ENCODE results near the gene TMEM134. TPM values are rescaled to one million over a fixed set of nuclear protein-coding genes. Genes with fewer than 3 reads are reported as not detected.

TMEM134 gene
- total RNA-seq, 2 experiments from 2014 or later = 26.8 to 76.9 TPM

- H3K36me3 ChIP-seq (ENCODE audit: insufficient read depth, low read length) = no peaks in the 10 kb centered on the region
- DNase-seq (ENCODE audit: low spot score) = no peak
- peaks cover 50% of the 10 kb centered on the region for H3K4me1 ChIP-seq (ENCODE audit: insufficient read depth, low read length, poor library complexity, severe bottlenecking)
- no TSS peak for BruUV-seq (replicated peaks)
- H3K9me2 ChIP-seq (ENCODE audit: insufficient read depth, low read length) = no peaks in the 10 kb centered on the region
- ChIA-PET CTCF (ENCODE audit: unreplicated experiment) (no interaction called here), POLR2A (interaction anchor here (0.6 to 2.2 kb wide), 4 partner anchors 10 to 63 kb away, joined by 3 to 9 read pairs (median 6); partner anchors contain the start of gene PTPRCAP)
- H4K20me1 ChIP-seq (ENCODE audit: insufficient read depth, low read length) = no peaks in the 10 kb centered on the region
- peak overlapping the region; percentile 31 for H3K4me3 ChIP-seq (ENCODE audit: low read depth, low read length, poor library complexity, severe bottlenecking)
- no peaks in the 10 kb centered on the region for H3K79me2 ChIP-seq (ENCODE audit: insufficient read depth, low read depth, low read length)
- TF ChIP-seq EZH2phosphoT487 (IDR thresholded peaks at IDR 0.05; ENCODE audit: borderline replicate concordance, low read depth, low read length) (no peak), CTCF (conservative IDR thresholded peaks at IDR 0.05; ENCODE audit: low read length) (no peak)
- no peaks in the 10 kb centered on the region for H3K9me3 ChIP-seq (ENCODE audit: low read length)
- no peak overlapping the region for H3K27ac ChIP-seq (ENCODE audit: low read depth, low read length, poor library complexity, severe bottlenecking)
- intact Hi-C loops (cut with micrococcal nuclease; ENCODE audit: unreplicated experiment) = no loop called here
- H2AFZ ChIP-seq (ENCODE audit: low read length) = peak overlapping the region; percentile 6; the same call in 1 of the 2 replicates
- peak overlapping the region; percentile 79 for H3K4me2 ChIP-seq (ENCODE audit: low read length)
Measured at GRCh38 chr11:67418476-67419281, 50.4 kb downstream of the TMEM134 start.

- Histone ChIP-seq H3K9me3 (ENCODE audit: low read length) (no peaks in the 10 kb centered on the region), H3K9me2 (ENCODE audit: insufficient read depth, low read length) (no peaks in the 10 kb centered on the region), H4K20me1 (ENCODE audit: insufficient read depth, low read length) (no peaks in the 10 kb centered on the region), H3K4me2 (ENCODE audit: low read length) (no peak overlapping the region), H3K36me3 (ENCODE audit: insufficient read depth, low read length) (no peaks in the 10 kb centered on the region), H3K4me3 (ENCODE audit: low read depth, low read length, poor library complexity, severe bottlenecking) (no peak overlapping the region), H3K79me2 (ENCODE audit: insufficient read depth, low read depth, low read length) (no peaks in the 10 kb centered on the region), H3K4me1 (ENCODE audit: insufficient read depth, low read length, poor library complexity, severe bottlenecking) (peaks cover 60% of the 10 kb centered on the region), H3K27ac (ENCODE audit: low read depth, low read length, poor library complexity, severe bottlenecking) (no peak overlapping the region), H2AFZ (ENCODE audit: low read length) (no peak overlapping the region)
- DNase-seq (ENCODE audit: low spot score) = no peak
- no peak for TF ChIP-seq CTCF (conservative IDR thresholded peaks at IDR 0.05; ENCODE audit: low read length)
- no peak for TF ChIP-seq EZH2phosphoT487 (IDR thresholded peaks at IDR 0.05; ENCODE audit: borderline replicate concordance, low read depth, low read length)
- intact Hi-C loops (cut with micrococcal nuclease; ENCODE audit: unreplicated experiment) = no loop called here
- BruUV-seq (replicated peaks) = no TSS peak
- POLR2A ChIA-PET = interaction anchor here (0.6 to 2.2 kb wide), 2 partner anchors 10 to 13 kb away, joined by 3 to 7 read pairs; no protein-coding TSS in a partner anchor
- CTCF ChIA-PET (ENCODE audit: unreplicated experiment) = no interaction called here
Measured at GRCh38 chr11:67417425-67417824, 51.6 kb downstream of the TMEM134 start.

Measured in OCI-LY7 (cell line).